HG03520 (cell line): ENCODE data around the gene CD180.

Source experiments
- ATAC-seq: cut with Tn5 transposase; IDR thresholded peaks from one replicate; pipeline ENCODE4 v1.9.1; 2021; ENCODE audit warnings: mild to moderate bottlenecking, moderate library complexity; ENCODE audit not compliant: unreplicated experiment

The CD180 gene

GRCh38 chr5:67196537-67197059 is at the start of gene CD180:
Gene CD180, minus strand, starts transcription at chr5:67196799. Its CDS starts 158 bp downstream, at chr5:67196641.
- no peak for ATAC-seq

- no peak for ATAC-seq
Measured at GRCh38 chr5:67246108-67246507, 49.5 kb upstream of the CD180 start.

- no peak for ATAC-seq
Measured at GRCh38 chr5:67245259-67245846, 48.8 kb upstream of the CD180 start.

- no peak for ATAC-seq
Measured at GRCh38 chr5:67244345-67244793, 47.8 kb upstream of the CD180 start.

DNA sequence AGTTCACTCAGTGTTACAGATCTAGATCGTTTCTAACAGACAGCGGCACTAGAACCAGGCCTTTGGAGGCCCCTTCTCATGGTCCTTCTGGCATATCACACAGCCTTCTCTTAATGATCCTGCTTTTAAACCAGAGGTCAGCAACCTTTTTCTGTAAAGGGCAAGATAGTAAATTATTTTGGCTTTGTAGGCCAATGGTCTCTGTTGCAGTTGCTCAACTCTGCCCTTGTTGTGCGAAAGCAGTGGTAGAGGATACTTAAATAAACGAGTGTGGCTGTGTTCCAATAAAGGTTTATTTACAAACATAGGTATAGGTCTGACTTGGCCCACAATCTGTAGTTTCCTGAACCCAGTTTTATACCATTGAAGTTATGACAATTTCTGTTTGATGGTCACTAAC is 47.3 kb upstream of the CD180 start:
- ATAC-seq = no peak

DNA sequence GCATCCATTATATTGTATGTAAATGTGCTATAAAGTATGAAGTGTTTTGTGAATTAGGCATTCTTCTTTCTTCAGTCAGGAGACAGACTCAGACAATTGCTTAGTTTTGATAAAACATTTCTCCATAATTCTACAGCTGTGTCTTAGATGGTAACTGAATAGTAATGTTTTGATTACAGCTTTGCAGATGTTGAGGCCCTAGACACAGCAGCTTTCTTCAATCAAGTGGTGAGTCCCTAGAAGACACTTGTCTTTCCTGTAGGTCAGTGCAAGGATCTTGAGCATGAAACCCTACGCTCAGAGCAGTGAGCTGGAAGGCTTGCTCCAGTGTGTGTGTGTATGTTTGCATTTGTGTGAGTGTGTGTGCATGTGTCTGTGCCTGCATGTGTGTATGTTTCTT is 46.8 kb upstream of the CD180 start:
- no peak for ATAC-seq

DNA sequence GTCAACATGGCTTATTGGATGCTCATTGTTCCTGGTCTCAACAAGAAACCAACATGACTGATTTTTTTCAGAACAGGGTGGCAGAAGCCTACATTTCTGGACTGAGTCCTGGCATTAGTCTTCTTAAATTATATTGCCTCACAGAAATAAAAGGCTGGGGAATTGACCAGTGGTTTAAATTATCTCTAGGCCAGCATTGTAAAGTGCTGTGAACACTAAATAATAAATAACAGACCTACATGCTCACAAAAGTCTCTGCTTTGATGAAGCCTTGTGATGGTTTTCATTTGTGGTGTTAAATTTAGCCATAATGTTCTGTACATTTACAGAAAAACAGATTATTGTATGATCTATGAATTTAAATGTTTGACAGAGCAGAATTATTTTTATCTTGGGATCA is 44.7 kb upstream of the CD180 start:
- ATAC-seq = no peak

DNA sequence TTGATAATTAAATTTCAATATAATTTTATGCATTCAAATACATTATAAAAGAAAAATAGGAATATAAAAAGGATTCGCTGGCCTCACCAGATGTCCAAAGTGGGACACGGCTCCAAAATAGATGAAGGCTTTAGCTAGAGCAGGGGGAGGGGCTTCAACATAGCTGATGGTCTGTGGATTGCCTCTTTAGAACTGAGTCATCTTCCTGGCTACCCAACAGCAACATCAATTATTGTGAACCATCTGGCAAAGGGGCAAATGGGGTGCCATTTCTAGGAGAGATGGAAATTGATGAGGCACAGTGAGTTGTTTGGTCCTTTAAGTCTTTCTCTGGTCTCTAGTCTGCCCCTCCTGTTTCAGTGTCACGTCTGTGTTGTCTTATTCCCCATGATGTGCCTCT is 44.2 kb upstream of the CD180 start:
- no peak for ATAC-seq

DNA sequence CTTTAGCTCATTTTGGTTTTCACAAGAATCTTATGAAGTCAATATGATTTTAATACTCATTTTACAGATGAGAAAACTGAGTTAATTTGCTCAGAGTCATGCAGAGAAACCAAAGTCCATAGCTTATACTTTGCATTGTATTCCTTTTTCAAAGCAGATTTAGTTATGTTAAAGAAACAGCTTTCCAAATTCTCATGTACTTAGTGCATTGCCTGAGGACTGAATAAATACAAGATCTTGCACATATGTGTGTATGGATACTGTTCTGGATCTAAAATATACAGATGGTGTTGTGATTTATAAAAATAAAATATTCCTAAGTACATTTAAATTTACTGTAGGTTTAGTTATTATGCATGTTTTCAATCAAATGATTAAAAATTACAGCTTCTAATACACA is 43.5 kb upstream of the CD180 start:
- no peak for ATAC-seq

GRCh38 chr5:67238191-67238590 is 41.6 kb upstream of the CD180 start:
- ATAC-seq = no peak

DNA sequence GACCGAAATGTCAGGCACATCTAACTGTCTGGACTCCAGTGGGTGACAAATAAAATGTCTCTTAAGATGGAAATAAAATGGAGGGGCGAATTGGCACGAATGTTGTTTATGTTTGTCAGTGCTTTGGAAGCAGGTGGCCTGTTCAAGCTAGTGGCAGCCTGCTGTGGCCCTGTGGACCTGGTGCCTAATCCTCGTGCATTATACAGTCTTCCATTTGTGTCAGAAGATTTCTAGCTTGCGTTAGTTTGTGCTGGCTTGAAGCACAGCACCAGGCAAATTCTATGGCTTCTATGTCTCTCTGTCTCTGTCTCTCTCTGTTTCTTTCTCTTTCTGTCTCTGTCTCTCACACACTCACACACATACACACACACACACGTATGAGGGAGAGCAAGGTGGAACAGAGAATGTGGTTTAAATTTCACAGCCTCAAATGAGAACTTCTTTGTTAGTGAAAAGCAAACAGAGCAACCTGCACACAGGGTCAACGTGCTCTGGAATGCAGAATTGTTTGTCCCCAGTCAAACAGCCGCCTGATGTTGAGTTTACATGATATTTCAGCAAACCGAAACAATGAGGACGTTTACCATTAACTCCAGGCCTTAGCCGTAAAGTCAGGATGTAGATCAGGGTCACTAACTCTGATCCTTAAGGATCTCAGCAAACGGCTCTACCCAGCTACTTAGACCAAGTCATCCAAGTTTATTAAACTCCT is 39.0 kb upstream of the CD180 start:
- ATAC-seq = no peak

DNA sequence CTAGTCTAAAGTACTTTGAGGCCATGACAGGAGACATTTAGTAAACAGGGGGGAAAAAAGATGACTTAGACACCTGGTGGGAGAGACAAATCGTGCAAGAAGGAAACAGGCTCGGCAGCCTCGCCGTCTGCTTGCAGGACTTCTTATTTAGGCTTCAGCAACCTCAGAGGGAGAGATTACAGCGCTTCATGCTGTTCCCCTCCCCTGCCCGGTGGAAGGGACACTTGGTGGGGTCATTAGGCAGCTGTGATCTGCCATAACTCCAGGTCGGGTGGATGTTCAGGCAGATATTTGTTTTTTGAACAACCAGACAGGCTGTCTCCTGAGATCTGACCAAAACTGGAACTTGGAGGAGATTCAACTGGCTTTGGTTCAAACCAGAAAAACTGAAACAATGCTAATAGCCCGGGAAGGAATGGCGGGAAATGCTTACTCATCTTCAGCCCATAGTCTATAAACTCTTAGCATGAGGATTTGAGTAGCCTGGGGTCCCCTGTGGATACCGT is 38.1 kb upstream of the CD180 start:
- no peak for ATAC-seq

DNA sequence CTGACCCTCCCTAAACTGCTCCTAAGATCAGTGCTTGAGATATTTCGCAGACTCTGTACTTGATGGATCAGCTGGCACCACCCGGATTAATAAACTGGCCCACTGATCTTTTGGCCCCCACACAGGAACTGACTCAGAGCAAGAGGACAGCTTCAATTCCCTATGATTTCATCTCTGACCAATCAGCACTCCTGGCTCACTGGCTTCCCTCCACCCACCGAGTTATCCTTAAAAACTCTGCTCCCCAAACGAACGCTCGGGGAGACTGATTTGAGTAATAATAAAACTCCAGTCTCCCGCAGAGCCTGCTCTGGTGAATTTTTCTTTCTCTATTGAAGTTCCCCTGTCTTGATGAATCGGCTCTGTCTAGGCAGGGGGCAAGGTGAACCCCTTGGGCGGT is 36.5 kb upstream of the CD180 start:
- ATAC-seq = no peak

DNA sequence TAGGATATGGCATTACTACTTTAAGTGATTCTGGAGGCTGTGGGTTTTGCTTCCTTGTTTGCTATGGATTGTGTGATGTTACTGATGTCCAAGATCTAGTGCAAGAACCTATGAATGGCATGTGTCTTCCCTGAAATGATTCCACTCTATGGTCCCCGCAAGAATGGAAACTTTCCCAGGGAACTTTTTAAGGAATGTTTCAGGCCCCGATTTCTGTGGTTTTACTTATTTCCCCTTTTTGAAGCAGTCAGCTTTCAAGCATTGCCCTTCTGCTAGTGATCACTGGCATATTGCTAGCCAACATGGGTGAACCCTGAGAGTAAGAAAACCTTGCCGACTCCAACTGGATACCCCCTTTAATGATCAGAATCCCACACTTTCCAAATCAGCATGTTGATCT is 26.6 kb upstream of the CD180 start:
- no peak for ATAC-seq

- peak; percentile 29 for ATAC-seq
Measured at GRCh38 chr5:67222243-67223025, 25.8 kb upstream of the CD180 start.

GRCh38 chr5:67221487-67222242 is 25.1 kb upstream of the CD180 start:
- peak; percentile 94 for ATAC-seq

DNA sequence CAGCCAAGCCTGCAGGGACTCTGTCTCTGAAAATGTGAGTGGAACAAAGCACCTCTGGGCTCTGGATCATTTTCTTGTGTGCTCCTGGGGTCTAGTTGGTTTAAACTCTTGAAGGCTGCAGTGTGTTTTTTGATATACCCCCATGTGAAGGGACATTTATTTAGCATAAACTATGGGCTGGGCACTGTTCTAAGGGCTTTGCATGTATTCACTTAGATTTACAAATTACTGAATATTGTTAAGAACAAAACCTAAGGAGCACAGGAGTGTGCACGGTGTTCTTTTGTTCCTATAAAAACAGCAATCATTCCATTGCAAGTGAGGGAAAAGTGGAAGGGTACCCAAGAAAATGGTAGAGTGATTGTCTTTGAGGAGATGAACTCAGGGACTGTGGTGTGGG is 20.0 kb upstream of the CD180 start:
- no peak for ATAC-seq

DNA sequence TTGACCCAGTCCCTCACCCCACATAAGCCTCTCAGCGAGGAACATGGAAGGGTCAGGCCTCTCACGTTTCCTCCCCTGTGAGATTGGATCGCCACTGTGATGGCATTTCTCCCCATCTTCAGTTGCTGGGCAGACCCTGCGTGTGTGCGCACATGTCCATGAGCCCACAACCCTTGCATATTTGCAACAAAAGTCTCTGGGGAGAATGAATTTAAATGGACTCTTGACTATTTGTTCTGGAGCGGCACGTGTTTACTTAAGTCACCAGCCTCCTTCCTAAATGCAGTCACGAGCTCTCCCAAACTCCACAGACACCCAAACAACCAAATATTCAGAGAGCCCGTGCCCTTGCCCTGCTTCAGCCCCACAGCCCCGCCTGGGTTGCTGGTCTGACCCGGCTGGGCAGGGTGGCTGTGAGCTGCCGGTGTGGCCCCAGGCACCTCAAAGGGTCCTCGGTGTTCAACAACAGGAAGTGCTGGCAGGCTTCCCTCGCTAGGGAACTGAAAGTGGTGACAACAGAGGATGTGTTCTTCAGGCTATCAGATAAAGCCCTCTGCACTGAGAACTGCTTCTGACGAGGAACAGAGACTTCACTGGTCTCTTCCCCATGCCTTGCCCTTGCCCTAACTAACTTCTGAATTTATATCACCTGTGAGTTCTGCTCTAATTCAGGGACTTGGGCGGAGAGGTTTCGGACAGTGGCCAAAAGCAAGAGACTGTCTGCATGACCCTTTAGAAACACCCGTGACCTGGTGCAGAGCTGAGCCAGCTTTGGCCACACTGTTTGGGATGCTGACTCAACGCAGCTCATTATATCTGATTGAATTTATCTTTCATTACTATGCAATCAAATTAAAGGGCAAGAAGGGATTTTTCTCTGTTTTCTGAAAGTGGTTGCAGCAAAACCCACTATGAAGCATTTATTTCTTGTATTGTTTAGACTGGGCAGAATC is 19.2 kb upstream of the CD180 start:
- peak; percentile 100 for ATAC-seq

- ATAC-seq = no peak
Measured at GRCh38 chr5:67214707-67215447, 18.3 kb upstream of the CD180 start.
